ENCODE results near the gene S100A16.
"Not testable (repeated sequence)": the region's sequence is repeated elsewhere in the genome, so short reads cannot be mapped to it uniquely, and the experiment has no call there.

S100A16 gene

GRCh38 chr1:153612755-153613331 is at the start of gene S100A16:
TSS of gene S100A16 (minus strand) at chr1:153613137. CDS start at chr1:153608151, 4,986 bp downstream.
- no peak for DNase-seq (ENCODE audit: low spot score)

DNA sequence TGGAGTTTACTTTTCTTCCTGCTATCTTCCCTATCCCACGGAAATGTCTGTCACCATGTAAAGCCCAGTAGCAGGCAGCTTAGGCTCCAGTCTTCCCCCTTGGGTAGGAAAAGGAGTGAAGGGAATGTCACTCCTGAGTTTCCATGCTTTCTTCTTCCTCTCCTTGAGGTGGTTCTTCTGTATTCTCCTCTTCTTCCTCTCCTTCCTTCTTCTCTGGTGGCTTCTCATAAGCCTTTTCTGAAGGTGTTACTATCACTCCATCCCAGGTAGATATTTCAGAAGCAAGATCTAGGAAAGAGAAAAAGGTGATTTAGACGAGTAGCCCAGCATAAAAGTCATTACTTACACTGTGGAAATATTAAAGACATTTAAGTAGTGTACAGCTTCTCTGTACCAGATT is 49.3 kb upstream of the S100A16 start:
- no peak for DNase-seq (ENCODE audit: low spot score)

GRCh38 chr1:153661111-153661708 is 48.3 kb upstream of the S100A16 start:
- DNase-seq (ENCODE audit: low spot score): no peak

- DNase-seq (ENCODE audit: low spot score): no peak
Measured at GRCh38 chr1:153659656-153660055, 46.7 kb upstream of the S100A16 start.

DNA sequence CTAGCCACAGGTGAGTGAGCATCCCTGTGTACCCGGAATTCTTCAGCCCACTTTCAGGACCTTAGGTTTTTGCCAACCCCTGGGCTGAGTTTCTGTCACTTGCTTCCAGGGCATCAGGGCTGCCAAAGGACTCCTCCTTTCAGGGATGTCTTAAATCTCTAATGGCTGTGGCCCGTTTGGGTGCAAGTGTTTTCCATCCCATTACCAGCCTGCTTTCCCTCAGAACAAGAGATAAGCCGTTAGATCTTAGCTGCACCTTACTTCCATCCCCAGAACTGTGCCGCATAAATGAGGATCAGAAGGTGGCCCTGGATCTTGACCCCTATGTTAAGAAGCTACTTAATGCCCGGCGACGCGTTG is 46.2 kb upstream of the S100A16 start:
- DNase-seq (ENCODE audit: low spot score): no peak

DNA sequence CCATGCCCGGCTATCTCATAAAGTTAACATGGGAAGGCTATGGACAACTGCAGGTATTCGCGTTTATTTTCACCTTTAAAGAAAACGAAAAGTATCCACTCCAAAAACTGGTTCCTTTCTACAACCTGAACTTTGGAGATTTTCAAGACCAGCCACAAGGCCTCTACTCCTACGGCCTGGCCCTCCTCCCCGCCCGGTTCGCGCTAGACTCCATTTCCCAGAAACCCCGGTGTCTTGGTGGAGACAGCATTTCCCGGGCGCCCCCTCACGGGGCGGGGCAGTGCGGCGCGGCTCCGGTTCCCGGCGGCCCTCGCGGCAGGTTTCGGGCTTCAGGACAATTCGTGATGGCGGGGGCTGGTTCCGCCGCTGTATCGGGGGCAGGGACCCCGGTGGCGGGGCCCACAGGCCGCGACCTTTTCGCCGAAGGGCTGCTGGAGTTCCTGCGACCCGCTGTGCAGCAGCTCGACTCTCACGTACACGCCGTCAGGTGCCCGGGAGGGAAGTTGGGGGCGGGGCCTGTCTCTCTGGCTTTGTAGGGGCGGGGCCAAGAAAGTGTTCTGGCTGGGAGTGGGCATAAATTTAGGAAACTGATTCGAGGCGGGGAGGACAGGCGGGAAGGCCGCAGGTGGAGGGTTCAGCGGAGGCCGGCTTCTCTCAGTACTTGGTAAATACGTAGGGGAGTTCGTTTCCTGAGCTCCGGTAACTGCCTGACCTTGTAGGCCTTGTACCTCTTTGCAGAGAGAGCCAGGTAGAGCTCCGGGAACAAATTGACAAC is 45.6 kb upstream of the S100A16 start, which contains the start of gene SNAPIN:
Gene SNAPIN (plus strand): TSS at position 304 of the 775 bp plus-strand sequence. CDS start 41 bp downstream, at position 345.
- peak; percentile 92 for DNase-seq (ENCODE audit: low spot score)

- DNase-seq (ENCODE audit: low spot score): no peak
Measured at GRCh38 chr1:153655333-153655732, 42.4 kb upstream of the S100A16 start.

DNA sequence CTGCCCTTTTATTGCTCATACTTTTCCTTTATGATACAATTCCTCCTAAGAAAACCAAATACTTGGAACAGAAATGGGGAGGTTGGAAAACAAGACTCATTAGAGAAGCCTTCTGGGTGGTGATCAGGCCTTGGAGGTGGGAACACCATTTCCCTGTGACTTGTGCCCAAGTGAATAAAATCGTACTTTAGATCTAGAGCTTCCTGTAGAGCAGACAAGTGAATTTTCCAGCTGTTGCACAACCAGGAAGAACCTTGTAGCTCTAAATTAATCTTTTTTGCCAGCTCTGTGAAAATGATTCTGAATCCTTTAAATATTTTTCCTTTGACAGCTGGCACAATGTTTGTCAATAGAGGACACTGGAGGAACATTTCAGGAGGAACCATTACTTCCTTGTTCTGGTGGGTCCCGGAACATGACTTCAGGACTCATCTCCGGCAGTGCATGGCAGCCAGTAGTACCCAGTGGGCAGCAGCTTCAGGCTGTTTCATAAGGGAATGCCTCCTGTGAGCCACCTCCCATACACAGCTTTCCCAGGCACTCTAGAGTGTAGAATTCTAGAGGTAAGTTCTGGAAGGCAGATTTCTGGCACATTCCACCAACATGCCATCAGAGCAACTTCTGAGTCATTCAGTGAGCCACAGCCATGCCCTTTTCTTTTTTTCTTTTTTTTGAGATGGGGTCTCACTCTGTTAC is 40.0 kb upstream of the S100A16 start:
- no peak for DNase-seq (ENCODE audit: low spot score)

DNA sequence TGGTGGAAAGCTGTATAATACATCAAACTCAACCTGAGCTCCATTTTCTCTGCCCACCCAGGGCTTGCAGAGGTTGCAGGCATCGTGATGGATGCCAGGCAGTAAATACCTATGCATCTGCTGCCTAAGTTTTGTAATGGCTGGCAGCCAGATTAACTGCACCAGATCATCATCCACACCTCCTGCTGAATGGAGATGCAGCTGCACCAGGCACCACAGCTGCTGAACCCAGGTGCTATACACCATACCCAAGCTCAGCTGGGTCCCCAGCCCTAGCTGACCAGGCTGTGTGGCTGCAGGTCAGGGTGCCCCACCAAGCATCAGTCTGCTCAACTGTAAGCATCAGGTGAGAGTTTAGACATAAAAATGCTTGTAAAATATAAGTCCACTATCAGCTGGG is 38.8 kb upstream of the S100A16 start:
- no peak for DNase-seq (ENCODE audit: low spot score)

GRCh38 chr1:153649863-153650235 is 36.9 kb upstream of the S100A16 start:
- DNase-seq (ENCODE audit: low spot score): peak; percentile 80

DNA sequence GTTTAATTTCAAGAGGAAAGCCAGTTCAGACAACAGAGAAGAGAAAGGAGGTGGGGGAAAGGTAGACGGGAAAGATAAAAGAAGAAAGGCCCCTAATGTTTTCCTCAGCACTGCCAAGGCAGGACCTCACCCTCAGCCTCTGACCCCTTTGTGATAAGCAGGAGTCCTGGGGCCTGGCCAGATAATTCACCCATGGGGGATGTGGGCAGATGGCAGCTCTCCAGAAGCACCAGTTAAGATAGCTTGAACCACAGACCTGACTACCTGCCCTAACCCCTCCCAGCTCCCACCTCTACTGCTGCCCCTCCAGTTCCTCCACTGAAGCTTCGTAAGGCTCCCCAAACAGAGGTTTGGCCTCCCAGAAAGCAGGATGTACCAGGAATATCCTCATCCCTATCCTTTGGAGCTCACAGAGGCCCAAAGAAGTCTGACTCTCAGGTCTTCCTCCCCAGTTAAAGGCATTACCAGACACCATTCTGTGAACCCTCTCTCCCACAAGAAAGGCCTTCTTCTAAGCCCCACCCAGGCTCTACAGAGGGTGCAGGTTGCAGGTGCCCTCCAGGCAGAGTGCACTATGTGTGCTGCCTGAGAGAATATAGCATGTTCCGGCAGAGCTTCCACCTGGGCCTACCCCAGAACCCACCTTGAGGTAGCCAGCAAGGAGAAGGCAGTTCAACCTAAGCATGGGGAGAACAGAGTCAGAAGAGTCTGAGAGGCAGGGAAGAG is 36.4 kb upstream of the S100A16 start:
- DNase-seq (ENCODE audit: low spot score): no peak

- DNase-seq (ENCODE audit: low spot score): no peak
Measured at GRCh38 chr1:153648000-153648643, 35.2 kb upstream of the S100A16 start.

DNA sequence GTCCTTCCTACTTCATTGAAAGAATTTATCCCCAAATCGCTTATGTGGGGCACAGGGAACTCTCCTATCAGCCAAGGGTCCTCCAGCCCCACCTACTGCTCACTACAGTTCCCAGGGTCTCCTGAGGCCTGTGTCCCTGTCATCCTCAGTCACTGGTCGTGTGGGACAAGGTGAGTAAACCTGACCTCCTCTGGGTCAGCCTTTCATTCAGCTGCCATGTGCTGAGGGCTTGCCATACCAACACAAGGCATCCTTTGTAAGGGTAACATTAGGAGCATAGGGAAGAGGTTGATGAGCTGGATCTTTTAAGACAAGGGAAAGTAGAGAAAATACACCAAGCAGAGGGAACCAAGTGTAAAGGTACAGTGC is 34.4 kb upstream of the S100A16 start:
- no peak for DNase-seq (ENCODE audit: low spot score)

DNA sequence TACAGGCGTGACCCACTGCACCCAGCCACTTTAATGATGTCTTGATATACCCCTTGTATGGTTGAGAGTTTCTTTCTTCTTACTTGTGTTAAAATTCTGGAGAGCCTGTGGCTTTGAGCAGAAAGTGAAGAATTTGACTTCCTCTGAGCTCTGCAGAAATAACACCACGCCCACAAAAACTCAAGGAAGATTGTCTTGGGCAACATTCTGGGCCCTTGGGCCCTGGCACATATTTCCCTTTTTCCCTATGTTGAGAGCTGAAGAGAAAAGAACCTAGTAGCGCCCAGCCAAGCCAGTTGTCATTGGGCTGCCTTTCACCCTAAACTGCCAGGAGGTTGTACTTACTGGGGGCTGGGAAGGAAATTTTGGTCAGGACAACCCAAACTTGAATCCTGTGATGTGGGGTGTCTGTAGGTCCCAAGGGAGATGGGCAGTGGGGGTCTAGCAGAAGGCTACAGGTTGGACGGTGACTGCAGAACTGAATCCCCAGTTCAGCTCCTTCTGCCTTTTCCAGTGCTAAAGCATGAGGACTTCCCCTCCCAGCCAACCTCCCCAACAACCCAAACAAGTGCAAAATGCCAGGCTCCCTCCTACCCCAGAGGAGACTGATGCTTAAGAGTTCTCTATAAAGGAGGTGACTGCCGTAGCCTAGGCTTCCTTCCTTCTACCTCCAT is 33.9 kb upstream of the S100A16 start:
- no peak for DNase-seq (ENCODE audit: low spot score)

- no peak for DNase-seq (ENCODE audit: low spot score)
Measured at GRCh38 chr1:153643816-153644215, 30.9 kb upstream of the S100A16 start.

DNA sequence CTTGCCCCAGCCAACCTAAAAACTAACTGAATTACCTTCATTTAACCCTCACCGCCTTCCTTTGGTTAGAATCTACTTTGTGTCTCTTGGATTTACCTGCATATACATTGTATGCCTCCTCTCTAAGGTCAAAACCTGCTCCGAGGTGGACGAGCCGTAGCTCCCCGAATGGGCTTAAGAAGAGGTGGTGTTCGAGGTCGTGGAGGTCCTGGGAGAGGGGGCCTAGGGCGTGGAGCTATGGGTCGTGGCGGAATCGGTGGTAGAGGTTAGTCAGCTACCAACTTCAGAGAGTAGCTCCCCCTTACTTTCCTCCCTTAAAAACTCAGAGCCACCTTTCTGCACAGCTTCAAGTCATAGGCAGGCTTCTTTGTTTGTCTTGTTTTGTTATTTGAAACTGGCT is 30.2 kb upstream of the S100A16 start:
- no peak for DNase-seq (ENCODE audit: low spot score)

DNA sequence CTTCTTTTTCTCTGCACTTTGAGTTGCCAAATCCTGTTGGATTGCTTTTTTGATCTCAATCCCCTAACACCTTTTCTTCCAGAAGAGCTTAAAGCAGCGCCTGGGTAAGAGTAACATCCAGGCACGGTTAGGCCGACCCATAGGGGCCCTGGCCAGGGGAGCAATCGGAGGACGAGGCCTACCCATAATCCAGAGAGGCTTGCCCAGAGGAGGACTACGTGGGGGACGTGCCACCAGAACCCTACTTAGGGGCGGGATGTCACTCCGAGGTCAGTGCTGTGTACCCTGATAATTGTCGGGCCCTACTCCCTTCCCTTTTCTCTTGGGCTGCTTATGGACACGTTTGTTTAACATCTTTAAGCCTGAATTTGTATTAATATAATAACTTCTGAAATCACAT is 29.2 kb upstream of the S100A16 start:
- no peak for DNase-seq (ENCODE audit: low spot score)

DNA sequence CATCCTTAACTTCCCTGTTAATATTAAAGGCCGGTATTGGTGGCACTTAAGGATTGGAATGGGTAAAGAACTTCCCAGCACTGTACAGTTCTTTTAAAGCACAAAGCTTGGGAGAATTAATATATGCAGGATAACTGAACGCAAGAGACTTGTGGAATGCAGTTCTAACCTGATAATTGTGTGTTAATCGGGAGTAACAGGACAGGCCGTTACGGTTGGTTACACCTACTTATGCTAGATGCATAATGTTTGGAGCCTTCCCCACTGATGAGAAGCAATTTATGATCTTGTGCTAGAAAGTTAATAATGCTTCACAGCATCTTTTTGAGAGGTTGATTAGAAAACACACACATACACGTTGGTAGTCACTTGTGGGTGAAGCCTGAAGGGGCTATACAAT is 27.9 kb upstream of the S100A16 start:
- DNase-seq (ENCODE audit: low spot score): no peak

DNA sequence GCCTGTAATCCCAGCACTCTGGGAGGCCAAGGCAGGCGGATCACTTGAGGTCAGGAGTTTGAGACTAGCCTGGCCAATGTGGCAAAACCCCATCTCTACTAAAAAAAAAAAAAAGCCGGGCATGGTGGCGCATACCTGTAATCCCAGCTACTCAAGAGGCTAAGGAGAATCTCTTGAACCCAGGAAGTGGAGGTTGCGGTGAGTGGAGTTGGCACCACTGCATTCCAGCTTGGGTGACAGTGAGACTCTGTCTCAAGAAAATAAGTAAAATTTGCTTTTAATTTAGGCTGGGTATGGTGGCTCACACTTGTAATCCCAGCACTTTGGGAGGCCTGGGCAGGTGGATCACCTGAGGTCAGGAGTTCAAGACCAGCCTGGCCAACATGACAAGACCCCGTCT is 27.3 kb upstream of the S100A16 start:
- not testable (repeated sequence) for DNase-seq (ENCODE audit: low spot score)

DNA sequence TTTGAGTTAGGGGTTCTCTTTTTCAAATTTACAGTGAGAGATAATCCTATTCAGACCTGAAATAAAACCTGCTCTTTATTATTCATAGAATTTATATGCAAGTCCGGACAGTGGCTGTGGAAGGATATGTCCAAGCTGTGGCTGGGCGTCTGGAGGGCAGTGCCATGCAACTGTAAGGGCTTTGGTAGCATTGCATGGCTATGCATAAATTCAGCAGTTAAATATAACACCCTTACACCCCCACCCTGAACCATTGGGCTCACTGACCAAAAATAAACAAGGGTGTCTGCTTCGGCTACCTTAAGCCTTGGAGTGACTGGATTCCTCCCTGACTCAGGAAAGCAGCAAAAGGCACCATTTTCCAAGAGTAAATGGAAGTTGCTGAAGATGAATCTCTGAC is 26.3 kb upstream of the S100A16 start:
- no peak for DNase-seq (ENCODE audit: low spot score)

DNA sequence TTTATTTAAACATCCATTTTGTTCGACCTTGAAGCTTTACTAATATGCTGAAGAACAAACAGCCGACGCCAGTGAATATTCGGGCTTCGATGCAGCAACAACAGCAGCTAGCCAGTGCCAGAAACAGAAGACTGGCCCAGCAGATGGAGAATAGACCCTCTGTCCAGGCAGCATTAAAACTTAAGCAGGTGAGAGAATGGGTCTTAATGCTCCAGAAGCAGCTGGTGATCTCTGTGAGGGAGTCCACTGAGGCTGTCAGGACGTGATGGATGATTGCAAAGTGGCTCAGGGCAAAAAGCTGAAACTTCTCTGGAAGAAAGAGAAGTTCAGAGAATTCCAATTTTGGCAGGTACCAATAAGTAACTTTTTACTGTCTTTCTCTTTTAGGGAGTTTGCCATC is 25.3 kb upstream of the S100A16 start:
- DNase-seq (ENCODE audit: low spot score): no peak
